ENCODE data around the gene MIS12.

MIS12 gene

GRCh38 chr17:5472511-5472910, 13.9 kb upstream of the MIS12 start:
- no peaks in the 10 kb centered on the region for H3K27me3 Mint-ChIP-seq (ENCODE audit: low read depth)
- no peak overlapping the region for H3K27ac Mint-ChIP-seq
- H3K36me3 Mint-ChIP-seq (ENCODE audit: low read depth), result peaks cover 52% of the 10 kb centered on the region
- peaks cover 5% of the 10 kb centered on the region for H3K9me3 Mint-ChIP-seq
- no peak for TF ChIP-seq CTCF (IDR thresholded peaks at IDR 0.05; ENCODE audit: unreplicated experiment in 3 of 3)
- peaks cover 7% of the 10 kb centered on the region for H3K4me1 Mint-ChIP-seq
- H3K4me3 Mint-ChIP-seq, result no peak overlapping the region

- H3K27me3 Mint-ChIP-seq (ENCODE audit: low read depth), result no peaks in the 10 kb centered on the region
- H3K4me1 Mint-ChIP-seq, result no peaks in the 10 kb centered on the region
- H3K4me3 Mint-ChIP-seq, result no peak overlapping the region
- H3K27ac Mint-ChIP-seq, result no peak overlapping the region
- no peak for TF ChIP-seq CTCF (IDR thresholded peaks at IDR 0.05; ENCODE audit: unreplicated experiment in 3 of 3)
- peaks cover 66% of the 10 kb centered on the region for H3K36me3 Mint-ChIP-seq (ENCODE audit: low read depth)
- H3K9me3 Mint-ChIP-seq, result peaks cover 7% of the 10 kb centered on the region
These were observed 12.5 kb upstream of the MIS12 start for GRCh38 chr17:5473906-5474305.

- Mint-ChIP-seq H3K4me3 (no peak overlapping the region), H3K27ac (no peak overlapping the region), H3K36me3 (ENCODE audit: low read depth) (peaks cover 93% of the 10 kb centered on the region), H3K4me1 (peaks cover 6% of the 10 kb centered on the region), H3K27me3 (ENCODE audit: low read depth) (no peaks in the 10 kb centered on the region), H3K9me3 (peaks cover 8% of the 10 kb centered on the region)
- TF ChIP-seq CTCF (IDR thresholded peaks at IDR 0.05; ENCODE audit: unreplicated experiment in 3 of 3), result no peak
These were observed 7.4 kb upstream of the MIS12 start for GRCh38 chr17:5478992-5479391.

GRCh38 chr17:5480962-5481361, 5.4 kb upstream of the MIS12 start:
- Mint-ChIP-seq H3K27me3 (ENCODE audit: low read depth) (no peaks in the 10 kb centered on the region), H3K9me3 (peaks cover 8% of the 10 kb centered on the region), H3K27ac (no peak overlapping the region), H3K36me3 (ENCODE audit: low read depth) (peaks cover 79% of the 10 kb centered on the region), H3K4me1 (peaks cover 13% of the 10 kb centered on the region), H3K4me3 (no peak overlapping the region)
- TF ChIP-seq CTCF (IDR thresholded peaks at IDR 0.05; ENCODE audit: unreplicated experiment in 3 of 3), result no peak

- no peak overlapping the region for H3K27ac Mint-ChIP-seq
- no peak for TF ChIP-seq CTCF (IDR thresholded peaks at IDR 0.05; ENCODE audit: unreplicated experiment in 3 of 3)
- H3K4me3 Mint-ChIP-seq, result no peak overlapping the region
- peaks cover 74% of the 10 kb centered on the region for H3K36me3 Mint-ChIP-seq (ENCODE audit: low read depth)
- no peaks in the 10 kb centered on the region for H3K27me3 Mint-ChIP-seq (ENCODE audit: low read depth)
- H3K9me3 Mint-ChIP-seq, result peaks cover 8% of the 10 kb centered on the region
- H3K4me1 Mint-ChIP-seq, result peaks cover 13% of the 10 kb centered on the region
These were observed 4.9 kb upstream of the MIS12 start for GRCh38 chr17:5481451-5481850.

- H3K27ac Mint-ChIP-seq, result peak within 1 kb of the TSS; percentile 96 to 100 (median 99)
- TF ChIP-seq CTCF (IDR thresholded peaks at IDR 0.05; ENCODE audit: unreplicated experiment in 3 of 3), result no peak
- H3K36me3 Mint-ChIP-seq (ENCODE audit: low read depth), result peaks cover 65% of the 10 kb centered on the region
- no peaks in the 10 kb centered on the region for H3K9me3 Mint-ChIP-seq
- H3K4me1 Mint-ChIP-seq, result peaks cover 19% of the 10 kb centered on the region
- no peaks in the 10 kb centered on the region for H3K27me3 Mint-ChIP-seq (ENCODE audit: low read depth)
- H3K4me3 Mint-ChIP-seq, result peak within 1 kb of the TSS; percentile 94 to 98 (median 96)
These were observed 828 bp upstream of the MIS12 start, which contains the start of gene DERL2 for GRCh38 chr17:5485270-5486205. DERL2 (minus strand) TSS chr17:5486178; CDS start chr17:5486161, 17 bp downstream.
